Activated T-helper 1 cell treated with anti-CD3 and anti-CD28 coated beads, Interleukin-12 subunit alpha, Interleukin-12 subunit beta, Interleukin-2, Interleukin-4 antibody, amounts not matched to agents 30 ng/mL and 10 ng/mL and 1 ng/mL, durations not matched to agents 14 hours and 24 hours and 36 hours (primary cell): Measurements from ENCODE around the gene ELL2. TPM values are rescaled to one million over a fixed set of nuclear protein-coding genes. Genes with fewer than 3 reads are reported as not detected.
A peak's percentile ranks its signal among the peaks of the same experiment; 100 is the strongest.
"Not testable (repeated sequence)": the region's sequence is repeated elsewhere in the genome, so short reads cannot be mapped to it uniquely, and the experiment has no call there.

Experiments
- DNase-seq: peaks from one replicate; pipeline ENCODE4 v3.0.0; 2021; ENCODE audit warnings: low spot score
- H3K27ac Mint-ChIP-seq: one replicate; pipeline ENCODE4 v1.8.0; 2021; ENCODE audit warnings: mild to moderate bottlenecking, mixed read lengths
- H3K27me3 Mint-ChIP-seq: one replicate; pipeline ENCODE4 v1.8.0; 2022; ENCODE audit warnings: mild to moderate bottlenecking, moderate library complexity, mixed read lengths; ENCODE audit not compliant: insufficient read depth
- H3K36me3 Mint-ChIP-seq: one replicate; pipeline ENCODE4 v1.8.0; 2021; ENCODE audit warnings: low read depth, mixed read lengths
- H3K4me1 Mint-ChIP-seq: one replicate; pipeline ENCODE4 v1.8.0; 2021; ENCODE audit warnings: low read depth, mixed read lengths
- H3K4me3 Mint-ChIP-seq: one replicate; pipeline ENCODE4 v1.8.0; 2021; ENCODE audit warnings: mild to moderate bottlenecking, moderate library complexity, mixed read lengths
- H3K9me3 Mint-ChIP-seq: one replicate; pipeline ENCODE4 v1.8.0; 2021; ENCODE audit warnings: mixed read lengths
- intact Hi-C: fragments of 100-400 bp; cut with micrococcal nuclease; formaldehyde crosslinking; loops from one replicate; pipeline ENCODE4 v1.15.1; 2024
- total RNA-seq: library from RNA; stranded (reverse); gene quantifications from 2 replicates; pipeline ENCODE4 v1.2.3, GENCODE V29; 2022

ELL2 gene
- total RNA-seq, 1 donor from 2014 or later = 93.9 TPM

GRCh38 chr5:95861221-95861863, 100.3 kb downstream of the ELL2 start:
- Mint-ChIP-seq H3K4me1 (peaks cover 62% of the 10 kb centered on the region), H3K27ac (peak overlapping the region; percentile 65), H3K9me3 (no peaks in the 10 kb centered on the region), H3K36me3 (no peaks in the 10 kb centered on the region), H3K27me3 (no peaks in the 10 kb centered on the region), H3K4me3 (peak overlapping the region; percentile 32)
- DNase-seq = no peak
- intact Hi-C loops = loop anchor here (2.0 kb wide), 1 partner anchor 419 kb away; no protein-coding TSS in a partner anchor

- no peak for DNase-seq
- Mint-ChIP-seq H3K27me3 (no peaks in the 10 kb centered on the region), H3K4me3 (peak overlapping the region; percentile 15), H3K36me3 (no peaks in the 10 kb centered on the region), H3K9me3 (no peaks in the 10 kb centered on the region), H3K4me1 (peaks cover 62% of the 10 kb centered on the region), H3K27ac (peak overlapping the region; percentile 66)
- intact Hi-C loops = loop anchor here (1.0 to 5.0 kb wide), 8 partner anchors 11 to 583 kb away; no protein-coding TSS in a partner anchor
Measured at GRCh38 chr5:95859661-95860060, 102.0 kb downstream of the ELL2 start.

GRCh38 chr5:95858661-95859595, 102.7 kb downstream of the ELL2 start:
- DNase-seq = peak; percentile 84
- Mint-ChIP-seq H3K9me3 (no peaks in the 10 kb centered on the region), H3K4me1 (peaks cover 58% of the 10 kb centered on the region), H3K36me3 (no peaks in the 10 kb centered on the region), H3K27ac (peak overlapping the region; percentile 66), H3K27me3 (no peaks in the 10 kb centered on the region), H3K4me3 (peak overlapping the region; percentile 47)
- intact Hi-C loops = loop anchor here (1.0 to 5.0 kb wide), 10 partner anchors 11 to 742 kb away; partner anchors contain the start of gene ELL2

- Mint-ChIP-seq H3K9me3 (no peaks in the 10 kb centered on the region), H3K36me3 (no peaks in the 10 kb centered on the region), H3K4me3 (no peak overlapping the region), H3K27ac (no peak overlapping the region), H3K4me1 (peaks cover 52% of the 10 kb centered on the region), H3K27me3 (no peaks in the 10 kb centered on the region)
- intact Hi-C loops = loop anchor here (1.0 to 5.0 kb wide), 9 partner anchors 35 to 743 kb away; partner anchors contain the start of gene ELL2
- no peak for DNase-seq
Measured at GRCh38 chr5:95858023-95858461, 103.6 kb downstream of the ELL2 start.

- no peak for DNase-seq
- Mint-ChIP-seq H3K4me1 (peaks cover 45% of the 10 kb centered on the region), H3K9me3 (no peaks in the 10 kb centered on the region), H3K36me3 (no peaks in the 10 kb centered on the region), H3K4me3 (no peak overlapping the region), H3K27ac (no peak overlapping the region), H3K27me3 (no peaks in the 10 kb centered on the region)
- intact Hi-C loops = loop anchor here (5.0 kb wide), 3 partner anchors 255 to 585 kb away; no protein-coding TSS in a partner anchor
Measured at GRCh38 chr5:95857185-95857945, 104.3 kb downstream of the ELL2 start.

- no peak for DNase-seq
- H3K4me3 Mint-ChIP-seq = no peak overlapping the region
- H3K27me3 Mint-ChIP-seq = no peaks in the 10 kb centered on the region
- intact Hi-C loops = loop anchor here (5.0 kb wide), 3 partner anchors 256 to 586 kb away; no protein-coding TSS in a partner anchor
- no peaks in the 10 kb centered on the region for H3K9me3 Mint-ChIP-seq
- H3K4me1 Mint-ChIP-seq = peaks cover 36% of the 10 kb centered on the region
- H3K36me3 Mint-ChIP-seq = no peaks in the 10 kb centered on the region
- H3K27ac Mint-ChIP-seq = no peak overlapping the region
Measured at GRCh38 chr5:95856501-95856981, 105.1 kb downstream of the ELL2 start.

GRCh38 chr5:95853490-95853889, 108.2 kb downstream of the ELL2 start:
- Mint-ChIP-seq H3K27ac (no peak overlapping the region), H3K27me3 (peaks cover 3% of the 10 kb centered on the region), H3K4me1 (peaks cover 11% of the 10 kb centered on the region), H3K9me3 (no peaks in the 10 kb centered on the region), H3K4me3 (no peak overlapping the region), H3K36me3 (no peaks in the 10 kb centered on the region)
- DNase-seq = no peak
- intact Hi-C loops = no loop called here

- peaks cover 5% of the 10 kb centered on the region for H3K4me1 Mint-ChIP-seq
- H3K4me3 Mint-ChIP-seq = no peak overlapping the region
- H3K27me3 Mint-ChIP-seq = peaks cover 8% of the 10 kb centered on the region
- no peak for DNase-seq
- intact Hi-C loops = no loop called here
- H3K36me3 Mint-ChIP-seq = no peaks in the 10 kb centered on the region
- H3K27ac Mint-ChIP-seq = no peak overlapping the region
- H3K9me3 Mint-ChIP-seq = no peaks in the 10 kb centered on the region
Measured at GRCh38 chr5:95852567-95852966, 109.1 kb downstream of the ELL2 start.

GRCh38 chr5:95851141-95851540, 110.5 kb downstream of the ELL2 start:
- H3K4me1 Mint-ChIP-seq, H3K36me3 Mint-ChIP-seq, intact Hi-C loops, H3K27me3 Mint-ChIP-seq, H3K9me3 Mint-ChIP-seq, DNase-seq, H3K27ac Mint-ChIP-seq, H3K4me3 Mint-ChIP-seq: not testable (repeated sequence)

- Mint-ChIP-seq H3K36me3 (no peaks in the 10 kb centered on the region), H3K27ac (no peak overlapping the region), H3K4me1 (peaks cover 11% of the 10 kb centered on the region), H3K27me3 (peaks cover 8% of the 10 kb centered on the region), H3K9me3 (no peaks in the 10 kb centered on the region), H3K4me3 (no peak overlapping the region)
- intact Hi-C loops = no loop called here
- DNase-seq = no peak
Measured at GRCh38 chr5:95850391-95850894, 111.2 kb downstream of the ELL2 start.

- no peak overlapping the region for H3K27ac Mint-ChIP-seq
- H3K4me1 Mint-ChIP-seq = peaks cover 24% of the 10 kb centered on the region
- H3K9me3 Mint-ChIP-seq = no peaks in the 10 kb centered on the region
- peaks cover 12% of the 10 kb centered on the region for H3K27me3 Mint-ChIP-seq
- DNase-seq = no peak
- H3K4me3 Mint-ChIP-seq = no peak overlapping the region
- intact Hi-C loops = loop anchor here (5.0 kb wide), 1 partner anchor 296 kb away; the partner anchor contains the start of gene SKIC3
- no peaks in the 10 kb centered on the region for H3K36me3 Mint-ChIP-seq
Measured at GRCh38 chr5:95848701-95849100, 113.0 kb downstream of the ELL2 start.

- Mint-ChIP-seq H3K4me3 (no peak overlapping the region), H3K4me1 (peaks cover 37% of the 10 kb centered on the region), H3K36me3 (no peaks in the 10 kb centered on the region), H3K27ac (no peak overlapping the region), H3K9me3 (no peaks in the 10 kb centered on the region), H3K27me3 (peaks cover 12% of the 10 kb centered on the region)
- DNase-seq = no peak
- intact Hi-C loops = loop anchor here (1.0 to 5.0 kb wide), 5 partner anchors 25 to 295 kb away; partner anchors contain the start of genes GLRX and SKIC3
Measured at GRCh38 chr5:95847261-95847592, 114.4 kb downstream of the ELL2 start.
